Liver (tissue), 9 donors: Measurements from ENCODE around the gene LRRTM3. TPM values are rescaled to one million over a fixed set of nuclear protein-coding genes. Genes with fewer than 3 reads are reported as not detected.

Experiments used
- DNase-seq: peaks from one replicate; pipeline ENCODE4 v3.0.0-alpha.2; 2017; ENCODE audit warnings: low spot score
- H3K27ac ChIP-seq, 2 donors: one replicate each; pipeline ENCODE4 v1.7.0; 2013; ENCODE audit warnings: inconsistent platforms in 2 of 2, low read length in 2 of 2, control low read depth in 1 of 2, low read depth in 1 of 2, mild to moderate bottlenecking in 1 of 2
- H3K27me3 ChIP-seq, 4 donors: one replicate each; pipeline versions ENCODE4 v1.6.1 to v1.7.0; 2013; ENCODE audit warnings: low read length in 3 of 4, inconsistent platforms in 1 of 4, mild to moderate bottlenecking in 1 of 4, moderate library complexity in 1 of 4; ENCODE audit not compliant: control insufficient read depth in 4 of 4, insufficient read depth in 4 of 4
- H3K36me3 ChIP-seq, 4 donors: one replicate each; pipeline versions ENCODE4 v1.6.1 to v1.7.0; 2013; ENCODE audit warnings: low read length in 3 of 4, mild to moderate bottlenecking in 3 of 4, low read depth in 1 of 4, moderate library complexity in 1 of 4; ENCODE audit not compliant: control insufficient read depth in 4 of 4, insufficient read depth in 3 of 4
- H3K4me1 ChIP-seq, 4 donors: one replicate each; pipeline versions ENCODE4 v1.6.1 to v1.7.0; 2013; ENCODE audit warnings: low read length in 3 of 4, mild to moderate bottlenecking in 3 of 4, moderate library complexity in 1 of 4; ENCODE audit not compliant: control insufficient read depth in 4 of 4, insufficient read depth in 4 of 4
- H3K4me3 ChIP-seq, 3 donors: one replicate each; pipeline versions ENCODE4 v1.6.1 to v1.7.0; 2013; ENCODE audit warnings: low read length in 3 of 3, control low read depth in 1 of 3, low read depth in 1 of 3, mild to moderate bottlenecking in 1 of 3
- H3K9ac ChIP-seq, 2 donors: one replicate each; pipeline ENCODE4 v1.7.0; 2013; ENCODE audit warnings: low read length in 2 of 2, mild to moderate bottlenecking in 2 of 2, moderate library complexity in 2 of 2, control low read depth in 1 of 2, low read depth in 1 of 2
- H3K9me3 ChIP-seq, 4 donors: one replicate each; pipeline versions ENCODE4 v1.6.1 to v1.7.0; 2013; ENCODE audit warnings: low read length in 3 of 4; ENCODE audit not compliant: control insufficient read depth in 4 of 4
- ATF3 ChIP-seq: IDR thresholded peaks from 2 replicates; pipeline ENCODE4 v1.6.1; 2016; ENCODE audit warnings: antibody characterized with exemption
- FOXA2 ChIP-seq: IDR thresholded peaks from 2 replicates; pipeline ENCODE4 v1.6.1; 2016; ENCODE audit warnings: antibody characterized with exemption
- GABPA ChIP-seq, 2 donors: IDR thresholded peaks in 1 of 2; conservative IDR thresholded peaks in 1 of 2; 2 replicates each; pipeline ENCODE4 v1.6.1; 2016; ENCODE audit warnings: antibody characterized with exemption in 2 of 2, mild to moderate bottlenecking in 1 of 2, moderate library complexity in 1 of 2
- HNF4A ChIP-seq, 2 donors: conservative IDR thresholded peaks; 2 replicates each; pipeline ENCODE4 v1.6.1; 2016; ENCODE audit warnings: antibody characterized with exemption in 2 of 2, mild to moderate bottlenecking in 2 of 2
- JUND ChIP-seq, 2 donors: IDR thresholded peaks; 2 replicates each; pipeline ENCODE4 v1.6.1; 2016; ENCODE audit warnings: antibody characterized with exemption in 2 of 2
- NR2F2 ChIP-seq: IDR thresholded peaks from 2 replicates; pipeline ENCODE4 v1.6.1; 2016; ENCODE audit warnings: antibody characterized with exemption
- RAD21 ChIP-seq, 2 donors: IDR thresholded peaks; 2 replicates each; pipeline ENCODE4 v1.6.1; 2016; ENCODE audit warnings: antibody characterized with exemption in 2 of 2, mild to moderate bottlenecking in 2 of 2
- SP1 ChIP-seq: IDR thresholded peaks from 2 replicates; pipeline ENCODE4 v1.6.1; 2018; ENCODE audit warnings: antibody characterized with exemption, mild to moderate bottlenecking
- TAF1 ChIP-seq: conservative IDR thresholded peaks from 2 replicates; pipeline ENCODE4 v1.6.1; 2016; ENCODE audit warnings: antibody characterized with exemption, mild to moderate bottlenecking
- YY1 ChIP-seq: IDR thresholded peaks from 2 replicates; pipeline ENCODE4 v1.6.1; 2016; ENCODE audit warnings: antibody characterized with exemption, mild to moderate bottlenecking
- ZBTB33 ChIP-seq: IDR thresholded peaks from 2 replicates; pipeline ENCODE4 v1.6.1; 2016; ENCODE audit warnings: antibody characterized with exemption
- WGBS: extraction: QIAGEN DNeasy Blood & Tissue Kit; methylation state at CpG from one replicate; pipeline ENCODE4 v1.1.7; 2013; 5-methylcytosine and 5-hydroxymethylcytosine counted together
- polyA plus RNA-seq, 2 donors: library from polyadenylated mRNA; stranded (reverse) in 1 of 2; unstranded in 1 of 2; fragments of 200-250 nt in 1 of 2; fragments of >200 nt in 1 of 2; fragmentation: Nextera tagmentation in 1 of 2; extraction: Ambion mirVana in 1 of 2; gene quantifications; one replicate each; pipeline versions ENCODE4 v1.2.1 to v1.2.3, GENCODE V29; 2013 to 2015
- total RNA-seq, 2 donors: library from RNA; depleted of rRNA; stranded (reverse); fragments of >200 nt; gene quantifications; one replicate each; pipeline ENCODE4 v1.2.3, GENCODE V29; 2014
- TF ChIP-seq, protein P1 (sequence below): IDR thresholded peaks from 2 replicates; pipeline ENCODE4 v1.6.1; 2016; ENCODE audit warnings: antibody characterized with exemption, mild to moderate bottlenecking
- donor health status: healthy.
- donor health status: healthy.
- donor health status: healthy.
- donor health status: healthy.
- donor health status: healthy.

LRRTM3 gene
- total and polyA plus RNA-seq, 4 donors = 0.67 TPM; not detected in 3

DNA sequence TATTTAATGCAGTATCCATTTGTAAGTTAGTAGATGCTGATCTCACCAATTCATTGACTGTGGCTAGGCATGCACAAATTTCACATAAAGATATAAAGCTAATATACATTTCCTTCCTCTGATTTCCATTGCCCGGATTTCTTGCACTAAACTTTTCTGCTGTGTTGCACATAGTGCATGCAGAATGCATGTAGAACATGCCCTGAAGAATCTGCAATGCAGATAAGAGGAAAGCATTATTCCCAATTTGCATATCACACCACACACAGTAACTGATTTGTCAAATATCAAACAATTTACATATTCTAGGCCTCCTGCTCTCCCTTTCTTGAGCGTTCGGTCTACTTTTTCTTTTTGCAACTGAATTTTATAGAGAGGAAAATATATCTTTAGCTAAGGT is 124.2 kb downstream of the LRRTM3 start:
- WGBS = 96% methylated on average over 3 of the region's 3 CpGs

DNA sequence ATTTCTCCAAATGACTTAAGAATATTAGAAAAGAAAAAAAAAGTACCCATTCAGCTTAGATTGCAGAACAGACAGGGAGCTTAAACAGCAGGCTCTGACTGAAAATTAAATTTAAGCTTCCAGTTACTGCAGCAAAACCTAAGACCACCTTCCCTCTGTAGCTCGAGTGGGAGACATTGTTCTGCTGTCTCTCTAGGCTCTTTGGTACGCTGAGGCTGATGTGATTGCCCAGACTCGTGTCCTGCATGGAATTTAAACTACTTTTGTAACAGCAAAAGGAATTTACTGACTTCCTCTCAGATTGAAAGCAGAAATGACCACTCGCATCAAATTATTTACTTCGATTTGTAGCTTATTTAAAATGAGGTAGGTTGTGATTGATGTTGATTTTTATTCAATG is 124.6 kb downstream of the LRRTM3 start:
- DNase-seq = no peak
- WGBS = 72% methylated on average over 5 of the region's 5 CpGs

More for the DNA sequence above, 124.2 kb downstream of the LRRTM3 start:
- Histone ChIP-seq H3K4me1 (no peaks in the 10 kb centered on the region), H3K4me3 (no peak overlapping the region), H3K27me3 (no peaks in the 10 kb centered on the region), H3K27ac (no peak overlapping the region), H3K36me3 (no peaks in the 10 kb centered on the region), H3K9me3 (no peaks in the 10 kb centered on the region), H3K9ac (no peak overlapping the region)
- DNase-seq = no peak
- no peak for TF ChIP-seq FOXA2
- TF ChIP-seq, protein P1, sequence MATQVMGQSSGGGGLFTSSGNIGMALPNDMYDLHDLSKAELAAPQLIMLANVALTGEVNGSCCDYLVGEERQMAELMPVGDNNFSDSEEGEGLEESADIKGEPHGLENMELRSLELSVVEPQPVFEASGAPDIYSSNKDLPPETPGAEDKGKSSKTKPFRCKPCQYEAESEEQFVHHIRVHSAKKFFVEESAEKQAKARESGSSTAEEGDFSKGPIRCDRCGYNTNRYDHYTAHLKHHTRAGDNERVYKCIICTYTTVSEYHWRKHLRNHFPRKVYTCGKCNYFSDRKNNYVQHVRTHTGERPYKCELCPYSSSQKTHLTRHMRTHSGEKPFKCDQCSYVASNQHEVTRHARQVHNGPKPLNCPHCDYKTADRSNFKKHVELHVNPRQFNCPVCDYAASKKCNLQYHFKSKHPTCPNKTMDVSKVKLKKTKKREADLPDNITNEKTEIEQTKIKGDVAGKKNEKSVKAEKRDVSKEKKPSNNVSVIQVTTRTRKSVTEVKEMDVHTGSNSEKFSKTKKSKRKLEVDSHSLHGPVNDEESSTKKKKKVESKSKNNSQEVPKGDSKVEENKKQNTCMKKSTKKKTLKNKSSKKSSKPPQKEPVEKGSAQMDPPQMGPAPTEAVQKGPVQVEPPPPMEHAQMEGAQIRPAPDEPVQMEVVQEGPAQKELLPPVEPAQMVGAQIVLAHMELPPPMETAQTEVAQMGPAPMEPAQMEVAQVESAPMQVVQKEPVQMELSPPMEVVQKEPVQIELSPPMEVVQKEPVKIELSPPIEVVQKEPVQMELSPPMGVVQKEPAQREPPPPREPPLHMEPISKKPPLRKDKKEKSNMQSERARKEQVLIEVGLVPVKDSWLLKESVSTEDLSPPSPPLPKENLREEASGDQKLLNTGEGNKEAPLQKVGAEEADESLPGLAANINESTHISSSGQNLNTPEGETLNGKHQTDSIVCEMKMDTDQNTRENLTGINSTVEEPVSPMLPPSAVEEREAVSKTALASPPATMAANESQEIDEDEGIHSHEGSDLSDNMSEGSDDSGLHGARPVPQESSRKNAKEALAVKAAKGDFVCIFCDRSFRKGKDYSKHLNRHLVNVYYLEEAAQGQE = no peak
- no peak for TF ChIP-seq RAD21 (IDR thresholded peaks at IDR 0.05)
- TF ChIP-seq SP1 = no peak
- no peak for TF ChIP-seq TAF1
- no peak for TF ChIP-seq ZBTB33
- no peak for TF ChIP-seq GABPA (IDR thresholded peaks at IDR 0.05 in 1 of 2, conservative IDR thresholded peaks at IDR 0.05 in 1 of 2)
- TF ChIP-seq HNF4A (conservative IDR thresholded peaks at IDR 0.05) = no peak

DNA sequence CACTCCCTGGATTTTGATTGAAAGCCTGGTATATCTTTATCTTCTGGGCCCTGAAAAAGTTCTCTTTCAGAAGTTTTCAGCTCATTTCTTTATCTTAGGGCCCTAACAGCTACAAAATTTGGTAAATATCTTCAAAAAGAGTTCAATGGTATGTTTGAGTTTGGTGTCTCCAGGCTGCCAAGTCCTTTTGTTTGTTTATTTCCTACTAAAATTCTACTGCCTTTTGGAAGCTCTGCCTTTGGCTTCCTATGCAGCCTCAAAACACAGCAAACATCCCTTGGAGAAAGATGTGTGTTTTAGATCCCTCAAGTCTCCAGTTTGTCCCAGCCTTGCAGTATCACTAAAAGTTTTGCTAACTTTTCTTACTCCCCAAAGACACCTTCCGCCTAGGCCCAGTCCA is 146.8 kb downstream of the LRRTM3 start:
- Histone ChIP-seq H3K4me3 (no peak overlapping the region), H3K4me1 (peaks cover 0 to 18% (median 6%) of the 10 kb centered on the region in 4 donors), H3K27ac (no peak overlapping the region), H3K9ac (no peak overlapping the region), H3K9me3 (no peaks in the 10 kb centered on the region), H3K36me3 (no peaks in the 10 kb centered on the region), H3K27me3 (no peaks in the 10 kb centered on the region)
- TF ChIP-seq NR2F2 (no peak), FOXA2 (no peak), TAF1 (no peak), ATF3 (no peak), HNF4A (conservative IDR thresholded peaks at IDR 0.05) (peak in 1 of 2 donors; percentile 6)
- no peak for DNase-seq
- 97% methylated on average over 1 of the region's 1 CpG for WGBS

More for the DNA sequence above, 124.6 kb downstream of the LRRTM3 start:
- Histone ChIP-seq H3K36me3 (no peaks in the 10 kb centered on the region), H3K9me3 (no peaks in the 10 kb centered on the region), H3K4me3 (no peak overlapping the region), H3K9ac (no peak overlapping the region), H3K27me3 (no peaks in the 10 kb centered on the region), H3K27ac (no peak overlapping the region), H3K4me1 (no peaks in the 10 kb centered on the region)
- no peak for TF ChIP-seq NR2F2
- no peak for TF ChIP-seq YY1
- TF ChIP-seq RAD21 (IDR thresholded peaks at IDR 0.05) = no peak
- TF ChIP-seq JUND (IDR thresholded peaks at IDR 0.05) = no peak
